OCI-LY7 (cell line): ENCODE data around the gene ALDH1L2.

Experiments used
- EZH2phosphoT487 ChIP-seq: fragments of 200-600 bp; sonication (generic); IDR thresholded peaks from 2 replicates; pipeline ENCODE4 v1.6.1; 2018; ENCODE audit warnings: low read depth, borderline replicate concordance, mild to moderate bottlenecking, mixed run types, antibody characterized with exemption, low read length, moderate library complexity, mixed read lengths
- TF ChIP-seq, protein P1 (sequence below): fragments of 200-600 bp; sonication (generic); conservative IDR thresholded peaks from 2 replicates; pipeline ENCODE4 v1.5.1; 2014; ENCODE audit warnings: mild to moderate bottlenecking, antibody characterized with exemption, low read length, moderate library complexity, mixed read lengths

- TF ChIP-seq, protein P1, sequence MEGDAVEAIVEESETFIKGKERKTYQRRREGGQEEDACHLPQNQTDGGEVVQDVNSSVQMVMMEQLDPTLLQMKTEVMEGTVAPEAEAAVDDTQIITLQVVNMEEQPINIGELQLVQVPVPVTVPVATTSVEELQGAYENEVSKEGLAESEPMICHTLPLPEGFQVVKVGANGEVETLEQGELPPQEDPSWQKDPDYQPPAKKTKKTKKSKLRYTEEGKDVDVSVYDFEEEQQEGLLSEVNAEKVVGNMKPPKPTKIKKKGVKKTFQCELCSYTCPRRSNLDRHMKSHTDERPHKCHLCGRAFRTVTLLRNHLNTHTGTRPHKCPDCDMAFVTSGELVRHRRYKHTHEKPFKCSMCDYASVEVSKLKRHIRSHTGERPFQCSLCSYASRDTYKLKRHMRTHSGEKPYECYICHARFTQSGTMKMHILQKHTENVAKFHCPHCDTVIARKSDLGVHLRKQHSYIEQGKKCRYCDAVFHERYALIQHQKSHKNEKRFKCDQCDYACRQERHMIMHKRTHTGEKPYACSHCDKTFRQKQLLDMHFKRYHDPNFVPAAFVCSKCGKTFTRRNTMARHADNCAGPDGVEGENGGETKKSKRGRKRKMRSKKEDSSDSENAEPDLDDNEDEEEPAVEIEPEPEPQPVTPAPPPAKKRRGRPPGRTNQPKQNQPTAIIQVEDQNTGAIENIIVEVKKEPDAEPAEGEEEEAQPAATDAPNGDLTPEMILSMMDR = no peak
- TF ChIP-seq EZH2phosphoT487 = no peak
Measured at GRCh38 chr12:105113094-105113493, 28.8 kb upstream of the ALDH1L2 start.
